ENCODE results near the gene ALPP.
"Not testable (repeated sequence)": the region's sequence is repeated elsewhere in the genome, so short reads cannot be mapped to it uniquely, and the experiment has no call there.

ALPP gene

DNA sequence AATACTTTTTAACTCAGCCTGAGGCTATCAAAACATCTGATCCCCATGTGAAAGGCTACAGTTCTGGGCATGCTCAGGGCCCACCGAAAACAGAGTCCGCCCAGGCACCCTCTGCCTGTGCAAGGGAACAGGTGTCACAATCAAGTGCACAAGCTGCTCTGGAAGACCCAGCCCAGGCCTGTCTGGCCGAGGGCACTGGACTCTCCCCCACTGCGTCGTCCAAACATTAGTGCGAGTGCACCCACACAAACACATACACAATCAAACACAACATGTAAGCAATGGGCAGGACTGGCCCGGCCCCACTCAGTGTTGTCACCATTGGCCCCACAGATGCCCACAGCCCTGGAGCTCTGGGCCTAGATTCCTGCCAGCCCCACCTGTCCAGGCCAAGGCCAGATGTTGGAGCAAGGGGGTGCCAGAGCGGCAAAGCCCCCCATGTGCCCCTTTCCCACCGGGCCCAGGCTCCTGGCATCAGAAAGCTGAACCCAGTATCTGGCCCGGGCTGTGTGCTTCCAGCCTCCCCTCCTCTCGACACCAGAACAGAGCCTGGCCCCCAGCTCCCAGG, 27.5 kb downstream of the ALPP start:
- DNase-seq: no peak

DNA sequence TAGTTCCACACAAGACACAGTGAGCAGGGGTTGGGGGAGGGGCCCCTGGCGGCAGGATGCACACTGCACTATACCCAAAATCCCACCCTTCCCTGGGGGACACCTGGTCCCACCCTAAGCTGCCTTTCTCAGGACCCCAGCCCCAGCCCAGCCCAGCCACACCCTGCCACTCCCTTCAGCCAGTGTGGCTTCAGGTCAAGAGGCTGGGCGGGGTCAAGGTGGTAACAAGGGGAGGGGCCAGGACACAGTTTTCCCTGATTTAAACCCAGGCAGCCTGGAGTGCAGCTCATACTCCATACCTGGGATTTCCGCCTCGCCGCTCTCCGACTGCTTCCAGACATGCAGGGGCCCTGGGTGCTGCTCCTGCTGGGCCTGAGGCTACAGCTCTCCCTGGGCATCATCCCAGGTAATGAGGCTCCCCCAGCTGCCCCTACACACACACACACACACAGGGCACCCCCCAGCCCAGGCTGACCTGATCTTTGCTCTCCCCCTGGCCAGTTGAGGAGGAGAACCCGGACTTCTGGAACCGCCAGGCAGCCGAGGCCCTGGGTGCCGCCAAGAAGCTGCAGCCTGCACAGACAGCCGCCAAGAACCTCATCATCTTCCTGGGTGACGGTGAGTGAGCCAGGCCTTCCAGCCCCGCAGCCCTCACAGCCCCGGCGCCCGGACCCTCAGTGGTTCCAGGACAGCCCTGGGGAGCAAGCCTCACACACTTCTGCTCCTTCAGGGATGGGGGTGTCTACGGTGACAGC, 28.2 kb downstream of the ALPP start, which contains the start of gene ALPG:
TSS of gene ALPG (plus strand) at position 289 of the 755 bp plus-strand sequence. CDS start at position 340, 51 bp downstream.
- no peak for DNase-seq

DNA sequence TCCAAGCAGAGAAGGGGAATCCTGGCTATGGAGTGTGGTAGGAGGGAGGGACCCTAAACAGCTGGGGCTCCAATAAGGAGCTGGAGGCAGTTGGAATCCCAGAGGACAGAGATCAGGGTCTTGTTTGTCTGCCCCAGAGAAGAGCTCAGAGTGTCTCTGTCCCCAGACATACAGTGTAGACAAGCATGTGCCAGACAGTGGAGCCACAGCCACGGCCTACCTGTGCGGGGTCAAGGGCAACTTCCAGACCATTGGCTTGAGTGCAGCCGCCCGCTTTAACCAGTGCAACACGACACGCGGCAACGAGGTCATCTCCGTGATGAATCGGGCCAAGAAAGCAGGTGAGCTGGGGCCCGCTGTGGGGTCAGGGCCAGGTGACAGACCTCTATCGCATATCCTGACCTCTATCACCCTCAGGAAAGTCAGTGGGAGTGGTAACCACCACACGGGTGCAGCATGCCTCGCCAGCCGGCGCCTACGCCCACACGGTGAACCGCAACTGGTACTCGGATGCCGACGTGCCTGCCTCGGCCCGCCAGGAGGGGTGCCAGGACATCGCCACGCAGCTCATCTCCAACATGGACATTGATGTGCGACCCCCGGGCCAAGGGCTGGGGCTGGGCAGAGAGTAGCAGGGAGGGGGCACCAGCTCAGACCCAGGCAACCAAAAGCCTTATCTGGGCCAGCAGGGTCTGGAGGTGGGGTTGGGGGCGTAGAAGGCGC, 29.0 kb downstream of the ALPP start:
- not testable (repeated sequence) for DNase-seq

DNA sequence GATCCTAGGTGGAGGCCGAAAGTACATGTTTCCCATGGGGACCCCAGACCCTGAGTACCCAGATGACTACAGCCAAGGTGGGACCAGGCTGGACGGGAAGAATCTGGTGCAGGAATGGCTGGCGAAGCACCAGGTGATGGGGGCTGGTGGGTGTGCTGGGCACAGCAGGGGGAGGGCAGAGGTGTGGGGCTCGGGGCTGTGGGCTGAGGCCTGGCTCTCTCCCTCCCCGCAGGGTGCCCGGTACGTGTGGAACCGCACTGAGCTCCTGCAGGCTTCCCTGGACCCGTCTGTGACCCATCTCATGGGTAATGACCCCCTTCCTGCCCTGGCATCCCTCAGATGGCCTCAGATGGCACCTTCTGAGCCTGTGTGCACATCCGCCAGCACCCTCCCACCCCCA, 29.7 kb downstream of the ALPP start:
- DNase-seq: not testable (repeated sequence)

DNA sequence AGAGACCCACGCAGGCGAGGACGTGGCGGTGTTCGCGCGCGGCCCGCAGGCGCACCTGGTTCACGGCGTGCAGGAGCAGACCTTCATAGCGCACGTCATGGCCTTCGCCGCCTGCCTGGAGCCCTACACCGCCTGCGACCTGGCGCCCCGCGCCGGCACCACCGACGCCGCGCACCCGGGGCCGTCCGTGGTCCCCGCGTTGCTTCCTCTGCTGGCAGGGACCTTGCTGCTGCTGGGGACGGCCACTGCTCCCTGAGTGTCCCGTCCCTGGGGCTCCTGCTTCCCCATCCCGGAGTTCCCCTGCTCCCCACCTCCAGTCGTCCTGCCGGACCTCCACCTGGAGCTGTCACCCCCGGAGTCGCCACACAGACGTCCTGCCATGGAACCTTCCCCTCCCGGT, 31.1 kb downstream of the ALPP start:
- not testable (repeated sequence) for DNase-seq

DNA sequence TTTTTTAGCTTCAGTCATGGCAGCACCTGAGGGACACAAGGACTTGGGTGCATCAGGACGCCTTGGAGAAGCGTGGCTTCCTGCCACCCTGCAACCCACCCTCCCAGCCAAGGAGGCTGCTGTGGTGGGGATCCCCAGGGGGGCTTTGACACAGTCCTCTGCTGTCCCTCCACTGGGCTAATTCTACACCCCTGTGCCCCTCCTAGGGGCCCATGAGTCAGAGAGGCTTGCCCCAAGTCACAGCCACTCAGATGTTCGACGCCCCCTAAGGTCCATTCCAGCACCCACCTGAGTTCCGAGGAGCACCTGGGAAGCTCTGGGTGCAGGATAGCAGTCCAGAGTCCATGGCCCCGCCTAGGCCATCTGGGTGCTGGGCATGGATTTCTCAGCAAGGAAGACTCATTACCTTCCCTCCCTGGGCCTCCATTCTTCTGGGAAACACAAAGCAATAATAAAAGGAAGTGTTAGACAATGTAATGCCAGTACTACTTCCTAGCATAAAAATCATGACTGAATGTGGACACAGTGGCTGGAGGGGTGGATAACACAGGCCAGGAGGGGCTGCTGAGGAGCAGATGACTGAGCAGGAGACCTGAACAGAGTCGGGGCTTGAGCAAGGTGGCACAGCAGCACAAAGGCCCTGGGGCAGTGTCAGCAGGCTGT, 31.8 kb downstream of the ALPP start:
- DNase-seq: no peak

DNA sequence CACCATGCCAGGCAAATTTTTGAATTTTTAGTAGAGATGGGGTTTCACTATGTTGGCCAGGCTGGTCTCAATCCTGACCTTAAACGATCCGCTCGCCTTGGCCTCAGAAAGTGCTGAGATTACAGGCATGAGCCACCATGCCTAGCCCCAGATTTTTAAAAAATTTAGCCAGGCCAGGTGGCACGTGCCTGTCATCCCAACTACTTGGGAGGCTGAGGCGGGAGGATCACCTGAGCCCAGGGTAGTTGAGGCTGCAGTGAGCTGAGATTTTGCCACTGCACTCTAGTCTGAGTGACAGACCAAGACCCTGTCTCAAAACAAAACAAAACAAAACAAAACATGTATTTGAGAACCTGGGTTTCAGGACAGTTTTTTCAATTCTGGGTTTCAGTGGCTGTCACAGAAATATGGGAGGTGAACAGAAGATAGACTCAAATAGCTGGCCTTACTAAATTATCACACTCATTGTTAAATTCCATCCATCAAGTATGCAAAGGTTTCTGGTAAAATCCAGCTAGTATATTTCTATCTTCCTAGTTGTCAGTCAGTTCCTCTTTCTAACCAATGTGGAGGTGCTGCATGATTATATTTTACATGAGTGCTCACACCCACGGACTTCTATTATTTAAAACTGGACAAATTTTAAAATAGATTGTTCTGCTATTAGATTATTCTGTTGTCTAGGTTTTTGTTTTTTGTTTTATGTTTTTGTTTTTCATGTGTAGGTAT, 33.5 kb downstream of the ALPP start:
- DNase-seq: no peak

DNA sequence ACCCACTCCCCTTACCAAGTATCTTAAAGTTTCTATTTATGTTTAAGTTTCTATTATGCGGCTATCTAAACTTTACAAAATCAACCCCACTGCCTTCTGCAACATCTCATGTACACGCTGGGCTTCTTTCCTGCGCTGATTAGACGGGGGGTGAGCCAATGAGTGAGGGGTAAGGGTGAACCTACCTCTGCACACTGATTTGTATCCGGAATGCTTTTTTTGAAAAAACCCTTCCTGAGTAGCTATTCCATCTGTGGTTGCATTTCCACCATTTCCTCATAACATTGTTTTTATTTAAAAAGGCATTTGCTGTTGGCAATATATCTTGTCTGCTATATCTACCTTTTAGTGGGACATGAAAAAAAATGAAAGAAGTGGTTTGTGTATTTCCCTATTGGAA, 34.4 kb downstream of the ALPP start:
- no peak for DNase-seq

DNA sequence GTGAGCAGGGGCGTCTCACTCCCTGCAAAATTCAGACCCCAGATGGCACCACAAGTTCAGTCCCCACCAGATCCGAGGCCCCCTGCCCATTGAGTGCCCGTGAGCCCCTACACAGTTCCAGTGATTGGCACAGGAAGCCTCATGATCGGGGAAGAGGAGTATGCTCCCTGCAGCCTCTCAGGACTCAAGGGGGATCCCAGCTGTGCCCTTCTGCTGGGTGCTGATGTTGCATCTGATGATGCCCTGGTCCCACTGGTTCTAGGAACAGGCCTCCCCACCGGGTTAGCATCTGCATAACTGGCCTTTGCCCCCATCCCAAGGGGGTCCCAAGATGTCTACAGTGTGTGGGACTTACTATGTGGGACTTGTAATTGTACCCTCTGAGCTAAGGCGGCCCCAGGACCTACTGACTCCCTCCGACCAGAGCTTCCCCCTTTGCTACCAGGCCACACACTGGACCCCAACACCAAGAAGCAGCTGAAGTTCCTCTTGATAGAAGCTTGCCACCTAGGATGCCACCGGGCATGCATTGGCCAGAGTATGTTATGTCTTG, 36.7 kb downstream of the ALPP start:
- no peak for DNase-seq

DNA sequence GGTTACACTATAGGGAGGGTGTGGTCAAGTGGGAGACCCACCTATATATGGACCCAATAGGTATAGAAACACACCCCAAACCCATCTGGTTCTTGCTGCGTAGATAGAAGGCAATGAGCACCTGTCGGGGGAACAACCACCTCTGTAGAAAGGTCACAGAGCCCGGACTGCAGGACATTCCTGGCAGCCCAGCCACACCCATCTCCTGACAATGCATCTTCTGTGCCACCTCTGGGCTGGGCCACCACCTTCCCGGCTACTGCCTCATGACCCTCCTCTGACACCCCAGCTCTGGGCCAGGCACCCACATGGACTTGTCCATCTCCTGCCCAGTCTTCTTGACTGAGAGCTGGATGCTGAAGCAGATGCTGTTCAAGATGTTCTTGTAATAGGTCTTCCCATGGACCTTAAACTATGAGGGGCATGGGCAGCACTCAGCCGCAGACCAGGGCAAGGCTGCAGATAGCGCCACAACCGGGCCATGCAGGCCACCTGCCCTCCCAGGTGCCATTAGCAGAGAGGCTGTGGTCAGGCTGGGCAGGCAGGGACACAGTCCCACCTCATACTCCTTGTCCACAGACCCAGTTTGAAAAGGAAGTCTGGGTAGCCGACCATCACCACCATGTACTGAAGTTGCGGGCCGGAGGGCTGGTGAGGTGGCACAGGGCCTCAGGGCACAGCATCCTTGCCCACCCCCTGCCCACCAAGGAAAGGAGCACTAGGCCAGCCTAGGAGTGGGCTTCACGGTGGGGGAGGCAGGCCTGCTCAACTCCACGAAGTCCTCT, 37.4 kb downstream of the ALPP start:
- DNase-seq: no peak

DNA sequence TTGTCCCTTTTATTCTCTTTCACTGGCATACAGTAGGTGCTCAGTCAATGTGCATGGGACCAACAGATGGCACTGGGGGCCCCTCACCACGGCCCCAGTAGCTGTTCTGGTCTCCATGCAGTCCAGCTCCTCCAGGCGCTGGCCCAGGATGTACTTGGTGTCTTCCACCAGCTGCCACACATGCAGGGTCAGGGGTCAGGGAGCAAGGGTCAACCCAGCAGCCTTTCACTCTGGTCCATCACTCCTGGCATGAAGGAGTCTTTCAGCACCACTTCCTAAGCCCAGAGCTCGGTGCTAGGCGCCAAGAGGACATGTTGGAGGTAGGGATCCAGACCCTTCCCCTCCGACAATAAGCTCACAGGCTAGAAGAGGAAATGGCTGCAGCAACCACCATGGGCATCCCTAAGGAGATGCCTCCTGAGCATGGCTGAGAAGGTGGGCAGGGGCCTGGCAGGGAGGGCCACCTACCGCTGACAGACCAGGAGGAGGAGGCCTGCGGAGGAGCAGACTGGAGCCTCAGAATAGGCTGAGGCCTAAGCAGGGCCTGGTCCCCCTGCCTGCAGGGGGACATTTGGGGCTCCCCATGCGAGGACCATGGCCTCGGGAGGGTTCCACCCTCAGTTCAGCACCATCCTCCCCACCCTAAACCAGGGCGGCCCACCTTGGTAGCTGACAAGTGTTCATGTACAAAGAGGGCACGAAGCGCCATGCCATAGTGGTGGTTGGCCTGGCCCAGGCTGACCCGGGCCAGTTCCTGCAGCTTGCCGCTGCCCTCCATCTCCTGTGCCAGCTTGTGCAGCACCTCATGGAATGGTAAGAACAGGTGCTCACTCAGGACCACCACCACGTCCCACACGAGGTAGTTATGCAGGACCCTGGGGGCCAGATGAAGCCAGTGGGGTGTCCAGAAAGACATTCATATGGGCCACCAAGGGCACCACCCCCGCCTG, 38.2 kb downstream of the ALPP start:
- no peak for DNase-seq

DNA sequence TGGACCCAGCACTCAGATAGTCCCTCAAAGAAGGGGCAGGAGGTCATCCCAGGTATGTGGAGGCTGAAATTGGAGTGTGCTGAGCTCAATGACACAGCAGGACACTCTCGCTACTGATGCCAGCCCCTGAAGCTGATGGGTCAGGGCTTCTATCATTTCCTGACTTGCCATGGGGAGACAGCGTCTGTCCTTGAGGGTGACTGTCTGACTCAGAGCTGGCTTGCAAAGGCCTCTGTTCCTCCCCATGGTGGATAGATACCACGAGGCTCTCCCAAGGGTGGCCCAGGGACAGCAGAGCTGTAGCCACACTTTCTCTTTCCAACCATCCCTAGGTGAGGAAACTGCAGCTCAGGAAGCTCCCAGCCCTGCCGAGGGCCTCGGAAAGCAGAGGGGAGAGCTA, 38.9 kb downstream of the ALPP start:
- no peak for DNase-seq

DNA sequence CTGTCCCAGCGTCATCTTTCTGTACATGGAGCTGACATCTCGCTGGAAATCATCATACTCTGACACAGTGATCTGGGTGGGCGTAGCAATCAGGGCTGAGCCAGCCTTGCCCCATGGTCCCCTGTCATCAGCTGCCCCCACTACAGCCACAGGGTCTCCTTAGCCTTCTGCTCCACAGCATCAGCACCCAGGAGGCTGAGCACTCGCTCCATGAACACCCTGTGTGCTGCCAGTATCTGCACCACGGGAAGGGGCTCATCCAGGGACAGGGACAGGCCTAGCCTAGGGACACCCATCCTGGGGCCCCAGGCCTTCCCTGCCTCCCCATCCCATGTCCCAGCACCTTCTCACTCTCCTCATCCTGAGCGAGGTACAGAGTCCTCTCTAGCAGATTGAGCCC, 39.5 kb downstream of the ALPP start:
- DNase-seq: no peak

DNA sequence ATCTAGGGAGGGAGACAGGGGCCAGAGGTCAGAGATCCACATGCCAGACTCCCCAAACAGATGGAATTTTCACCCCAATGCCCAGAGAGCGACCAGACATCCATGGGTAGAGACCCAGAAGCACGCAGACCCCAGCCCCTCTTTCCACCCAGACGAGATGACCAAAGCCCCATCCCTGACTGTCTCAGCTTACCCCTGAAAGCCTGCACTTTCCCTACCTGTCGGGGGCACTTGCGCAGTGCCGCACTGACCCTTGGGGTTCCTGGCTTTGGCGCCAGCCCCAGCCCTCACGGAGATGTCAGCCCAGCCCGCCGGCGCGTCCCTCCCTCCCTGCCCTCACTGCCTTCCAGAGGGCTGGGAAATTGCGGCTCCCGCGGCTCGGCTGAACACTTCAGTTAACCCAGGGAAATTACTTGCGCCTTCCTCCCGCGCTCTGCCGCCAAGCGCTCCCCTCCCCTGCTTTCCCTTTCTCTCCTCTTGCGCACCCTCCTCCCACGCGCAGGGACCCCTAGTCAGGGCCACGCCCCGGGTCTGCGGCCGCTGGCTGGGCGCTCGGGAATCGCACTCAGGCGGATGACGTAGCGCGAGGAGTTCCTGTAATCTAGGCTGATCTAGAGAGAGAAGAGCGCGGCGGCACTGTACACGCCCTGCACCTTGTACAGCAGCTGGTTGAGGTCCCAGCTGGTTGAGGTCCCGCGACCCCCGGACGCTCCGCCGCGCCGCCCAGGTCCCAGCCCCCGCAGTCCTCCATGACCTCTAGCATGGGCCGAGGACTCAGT, 40.1 kb downstream of the ALPP start:
- no peak for DNase-seq

DNA sequence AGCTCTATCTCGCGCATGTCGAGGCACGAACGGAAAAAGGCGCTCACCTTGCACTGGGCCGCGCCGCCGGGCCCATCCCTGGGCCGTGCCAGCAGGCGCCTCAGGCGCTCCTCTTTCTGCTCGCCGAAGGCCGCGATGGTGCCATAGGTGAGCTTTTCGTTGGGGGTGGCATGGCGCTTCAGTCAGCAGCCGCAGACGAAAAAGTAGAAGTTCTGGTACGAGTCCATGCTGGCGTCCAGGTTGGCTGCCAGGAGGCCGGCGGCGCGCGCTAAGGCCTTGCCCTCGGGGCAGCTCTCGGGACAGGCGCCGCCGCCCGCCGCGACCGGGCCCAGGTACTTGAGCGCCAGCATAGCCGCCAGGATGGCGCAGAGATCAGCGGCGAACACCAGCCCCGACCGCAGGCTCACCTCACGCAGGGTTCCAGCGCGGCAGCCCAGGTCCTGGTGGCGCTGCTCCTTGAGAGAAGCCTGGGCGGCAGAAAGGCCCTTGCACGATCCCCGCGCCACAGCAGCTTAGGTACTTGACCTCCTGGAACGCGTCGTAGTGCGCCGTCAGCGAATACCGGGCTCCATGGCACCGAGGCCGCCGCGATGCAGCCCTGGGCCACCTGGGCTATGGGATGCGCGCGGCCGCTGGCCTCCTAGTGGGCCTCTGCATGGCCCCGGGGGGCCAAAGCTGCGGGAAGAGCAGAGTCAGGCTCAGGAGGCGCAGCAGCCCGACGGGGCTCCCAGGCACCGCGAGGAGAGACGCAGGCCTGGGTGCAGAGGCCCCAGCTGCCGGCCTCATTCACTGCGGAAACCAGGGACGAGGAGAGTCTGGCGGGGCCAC, 40.9 kb downstream of the ALPP start:
- DNase-seq: no peak

DNA sequence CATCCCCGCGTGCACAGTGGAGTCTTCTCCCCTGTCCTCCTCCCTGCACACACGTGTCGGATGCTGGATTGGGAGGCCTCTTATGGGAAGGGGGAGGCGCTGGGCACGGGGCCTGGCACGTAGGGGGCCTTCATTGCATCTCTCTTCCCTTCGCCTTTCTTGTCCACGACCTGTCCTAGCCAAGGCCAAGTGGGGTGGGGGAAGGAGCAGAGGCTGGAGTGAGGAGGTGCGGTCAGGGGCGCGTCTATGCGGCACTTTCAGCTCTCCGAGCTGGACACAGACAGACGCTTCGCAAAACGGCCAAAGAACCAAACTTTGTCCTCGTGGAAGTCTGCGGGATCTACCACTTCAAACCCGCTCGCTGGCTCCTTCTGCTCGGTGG, 41.5 kb downstream of the ALPP start:
- no peak for DNase-seq

DNA sequence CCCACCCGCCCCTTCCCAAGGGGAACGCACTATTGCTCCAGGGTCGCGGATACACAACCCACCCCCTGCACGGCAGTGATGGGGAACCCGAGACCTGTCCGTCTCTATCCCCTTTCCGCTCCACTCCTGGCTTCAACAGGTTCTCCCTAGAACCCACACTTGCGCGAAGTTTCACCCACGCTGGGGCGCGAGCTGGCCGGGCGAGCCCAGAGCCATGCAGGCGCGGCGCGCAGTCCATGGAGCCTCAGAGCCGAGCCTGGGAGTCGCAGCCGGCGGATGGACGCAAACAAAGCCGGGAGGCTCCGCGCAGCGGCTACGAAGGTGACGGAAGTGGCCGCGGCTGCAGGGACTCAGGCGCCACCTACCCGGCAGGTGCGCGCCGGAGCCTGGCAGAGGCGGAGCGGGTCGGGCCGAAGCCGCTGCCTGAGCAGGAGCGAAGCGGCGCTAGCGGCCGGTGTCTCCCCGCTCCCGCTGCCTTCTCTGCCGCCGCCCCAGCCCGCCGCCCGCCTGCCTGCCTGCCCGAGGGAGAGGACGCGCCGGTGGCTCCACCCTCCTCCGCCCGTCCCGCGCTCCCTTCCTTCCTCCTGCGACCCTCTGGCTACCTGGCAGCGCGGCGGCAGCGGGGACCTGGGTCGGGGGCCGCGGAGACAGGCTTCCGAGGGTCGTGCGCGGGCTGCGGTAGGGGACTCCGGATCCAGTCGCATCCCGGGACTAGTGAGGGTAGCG, 42.1 kb downstream of the ALPP start:
- no peak for DNase-seq
